Body of pancreas (tissue), 4 donors: ENCODE measurements around the gene PGAP1. TPM values are rescaled to one million over a fixed set of nuclear protein-coding genes. Genes with fewer than 3 reads are reported as not detected.

Experiments
- ATAC-seq: fragments of 150-250 bp; one replicate; pipeline ENCODE4 v1.9.1; 2016
- DNase-seq, 4 donors: peaks; one replicate each; pipeline ENCODE4 v3.0.0-alpha.2; 2019
- H3K27ac ChIP-seq, 4 donors: fragments of 200-600 bp; sonication (generic); 1 replicate in 3 of 4; 2 replicates in 1 of 4; pipeline versions ENCODE4 v1.5.1 to v1.6.1; 2016 to 2019; ENCODE audit warnings: mild to moderate bottlenecking in 1 of 4, mixed read lengths in 1 of 4, moderate library complexity in 1 of 4
- H3K27me3 ChIP-seq, 2 donors: fragments of 200-600 bp; sonication (generic); one replicate each; pipeline ENCODE4 v1.6.0; 2016; ENCODE audit warnings: mild to moderate bottlenecking in 1 of 2
- H3K36me3 ChIP-seq, 2 donors: fragments of 200-600 bp; sonication (generic); replicated peaks in 1 of 2; 2 replicates each; pipeline ENCODE4 v1.5.1; 2016; ENCODE audit warnings: low read depth in 2 of 2; ENCODE audit not compliant: insufficient read depth in 1 of 2
- H3K4me1 ChIP-seq: fragments of 200-600 bp; sonication (generic); one replicate; pipeline ENCODE4 v1.6.0; 2016
- H3K4me3 ChIP-seq, 2 donors: fragments of 200-600 bp; sonication (generic); 1 replicate in 1 of 2; 2 replicates in 1 of 2; pipeline ENCODE4 v1.5.1; 2016 to 2019
- H3K9me3 ChIP-seq, 3 donors: fragments of 200-600 bp; sonication (generic); 1 replicate in 2 of 3; 2 replicates in 1 of 3; pipeline ENCODE4 v1.5.1; 2016
- POLR2A ChIP-seq, 3 donors: fragments of 450-650 bp; IDR thresholded peaks; one replicate each; pipeline ENCODE4 v1.6.1; 2016; ENCODE audit warnings: antibody characterized with exemption in 3 of 3, mild to moderate bottlenecking in 2 of 3
- WGBS, 2 donors: methylation state at CpG; one replicate each; pipeline ENCODE4 v1.1.5; 2017; 5-methylcytosine and 5-hydroxymethylcytosine counted together
- intact Hi-C: fragments of 100-400 bp; cut with DNase I; formaldehyde crosslinking; loops from one replicate; pipeline ENCODE4 v1.15.1; 2023
- total RNA-seq, 2 donors: library from RNA; depleted of rRNA; stranded (reverse); fragments of >200 nt; gene quantifications; one replicate each; pipeline ENCODE4 v1.1.0, GENCODE V29; 2016
- TF ChIP-seq, protein P1 (sequence below), 7 experiments: fragments of 450-650 bp in 4 of 7; fragments of 200-600 bp in 3 of 7; sonication (generic) in 3 of 7; IDR thresholded peaks; one replicate each; pipeline ENCODE4 v1.5.1; 2016 to 2019; ENCODE audit warnings: antibody characterized with exemption in 7 of 7

Gene PGAP1
- total RNA-seq, 2 donors from 2014 or later = 15.2 to 24.9 TPM

GRCh38 chr2:196902828-196903227 lies 23.7 kb downstream of the PGAP1 start:
- H3K4me3 ChIP-seq = no peak overlapping the region
- no peak overlapping the region for H3K27ac ChIP-seq
- H3K4me1 ChIP-seq = no peaks in the 10 kb centered on the region
- H3K36me3 ChIP-seq = no peaks in the 10 kb centered on the region
- intact Hi-C loops = no loop called here
- H3K27me3 ChIP-seq = no peaks in the 10 kb centered on the region
- no peak for DNase-seq
- 91 to 97% methylated on average over 3 of the region's 3 CpGs for WGBS, 2 donors
- ATAC-seq = no peak
- TF ChIP-seq, protein P1, sequence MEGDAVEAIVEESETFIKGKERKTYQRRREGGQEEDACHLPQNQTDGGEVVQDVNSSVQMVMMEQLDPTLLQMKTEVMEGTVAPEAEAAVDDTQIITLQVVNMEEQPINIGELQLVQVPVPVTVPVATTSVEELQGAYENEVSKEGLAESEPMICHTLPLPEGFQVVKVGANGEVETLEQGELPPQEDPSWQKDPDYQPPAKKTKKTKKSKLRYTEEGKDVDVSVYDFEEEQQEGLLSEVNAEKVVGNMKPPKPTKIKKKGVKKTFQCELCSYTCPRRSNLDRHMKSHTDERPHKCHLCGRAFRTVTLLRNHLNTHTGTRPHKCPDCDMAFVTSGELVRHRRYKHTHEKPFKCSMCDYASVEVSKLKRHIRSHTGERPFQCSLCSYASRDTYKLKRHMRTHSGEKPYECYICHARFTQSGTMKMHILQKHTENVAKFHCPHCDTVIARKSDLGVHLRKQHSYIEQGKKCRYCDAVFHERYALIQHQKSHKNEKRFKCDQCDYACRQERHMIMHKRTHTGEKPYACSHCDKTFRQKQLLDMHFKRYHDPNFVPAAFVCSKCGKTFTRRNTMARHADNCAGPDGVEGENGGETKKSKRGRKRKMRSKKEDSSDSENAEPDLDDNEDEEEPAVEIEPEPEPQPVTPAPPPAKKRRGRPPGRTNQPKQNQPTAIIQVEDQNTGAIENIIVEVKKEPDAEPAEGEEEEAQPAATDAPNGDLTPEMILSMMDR (IDR thresholded peaks at IDR 0.05) = no peak
- no peak for TF ChIP-seq POLR2A (IDR thresholded peaks at IDR 0.05)
- no peaks in the 10 kb centered on the region for H3K9me3 ChIP-seq

DNA sequence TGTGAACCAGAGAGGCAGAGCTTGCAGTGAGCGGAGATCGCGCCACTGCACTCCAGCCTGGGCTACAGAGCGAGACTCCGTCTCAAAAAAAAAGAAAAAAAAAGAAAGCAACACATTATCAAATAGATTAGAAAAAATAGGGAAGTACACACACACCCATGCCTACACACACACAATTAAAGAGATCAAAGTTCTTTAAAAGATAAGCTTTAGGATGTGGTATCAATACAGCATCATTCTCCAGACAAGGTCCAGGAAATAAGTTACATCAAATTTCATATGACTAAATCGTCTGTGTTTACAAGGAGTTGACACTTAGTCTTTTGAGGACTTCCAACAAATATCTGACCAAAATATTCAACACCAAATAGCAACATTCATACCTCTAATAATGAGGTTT lies 25.7 kb downstream of the PGAP1 start:
- H3K9me3 ChIP-seq = no peaks in the 10 kb centered on the region
- intact Hi-C loops = no loop called here
- H3K4me1 ChIP-seq = no peaks in the 10 kb centered on the region
- 83 to 95% methylated on average over 6 of the region's 6 CpGs for WGBS, 2 donors
- TF ChIP-seq, protein P1 (IDR thresholded peaks at IDR 0.05) = no peak
- no peak for TF ChIP-seq POLR2A (IDR thresholded peaks at IDR 0.05)
- no peak overlapping the region for H3K4me3 ChIP-seq
- no peaks in the 10 kb centered on the region for H3K27me3 ChIP-seq
- no peak overlapping the region for H3K27ac ChIP-seq
- ATAC-seq (no peak), DNase-seq (no peak)
- H3K36me3 ChIP-seq = no peaks in the 10 kb centered on the region

DNA sequence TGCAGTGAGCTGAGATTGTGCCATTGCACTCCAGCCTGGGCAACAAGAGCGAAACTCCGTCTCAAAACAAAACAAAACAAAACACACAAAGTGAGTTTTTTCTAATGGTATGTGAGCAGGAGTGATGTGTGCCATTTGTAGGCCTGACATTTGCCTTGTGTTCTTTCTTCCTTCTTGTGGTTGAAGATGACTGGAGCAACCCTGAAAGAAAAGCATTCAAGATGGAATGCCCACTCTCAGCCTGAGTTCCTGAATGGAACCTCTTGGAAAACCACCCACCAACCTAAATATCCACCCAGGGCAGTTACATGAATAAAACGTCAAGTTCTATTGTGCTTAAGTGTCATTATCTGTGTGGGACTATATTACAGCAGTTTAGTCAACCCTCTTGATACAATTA lies 26.5 kb downstream of the PGAP1 start:
- intact Hi-C loops = no loop called here
- Histone ChIP-seq H3K27me3 (no peaks in the 10 kb centered on the region), H3K36me3 (no peaks in the 10 kb centered on the region), H3K4me1 (no peaks in the 10 kb centered on the region), H3K27ac (no peak overlapping the region), H3K9me3 (no peaks in the 10 kb centered on the region), H3K4me3 (no peak overlapping the region)
- no peak for TF ChIP-seq POLR2A (IDR thresholded peaks at IDR 0.05)
- TF ChIP-seq, protein P1 (IDR thresholded peaks at IDR 0.05) = no peak
- ATAC-seq (no peak), DNase-seq (no peak)
- WGBS, 2 donors = 91 to 93% methylated on average over 3 of the region's 3 CpGs

DNA sequence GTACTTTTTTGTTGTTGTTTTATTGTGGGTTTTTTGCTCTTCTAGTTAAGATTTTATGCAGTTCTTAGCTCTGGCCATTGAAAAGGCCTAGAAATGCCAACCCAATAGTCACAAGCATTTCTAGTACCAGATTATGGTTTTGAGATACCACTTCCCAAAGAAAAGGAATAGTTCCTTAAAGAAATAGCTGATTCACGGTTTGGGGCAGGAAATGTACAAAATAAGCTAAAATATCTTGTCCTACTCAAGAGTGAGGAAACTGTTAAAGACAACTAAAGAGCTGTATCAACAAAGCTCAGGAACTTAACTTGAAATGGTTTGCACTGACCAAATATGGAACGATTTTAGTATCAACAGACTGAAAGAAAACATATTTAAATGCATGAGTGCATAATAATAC lies 35.4 kb downstream of the PGAP1 start:
- Histone ChIP-seq H3K36me3 (no peaks in the 10 kb centered on the region), H3K4me1 (no peaks in the 10 kb centered on the region), H3K4me3 (no peak overlapping the region), H3K9me3 (no peaks in the 10 kb centered on the region), H3K27me3 (no peaks in the 10 kb centered on the region), H3K27ac (no peak overlapping the region)
- 66 to 69% methylated on average over 2 of the region's 2 CpGs for WGBS, 2 donors
- TF ChIP-seq, protein P1 (IDR thresholded peaks at IDR 0.05) = no peak
- TF ChIP-seq POLR2A (IDR thresholded peaks at IDR 0.05) = no peak
- no peak for DNase-seq
- no peak for ATAC-seq
- intact Hi-C loops = no loop called here

DNA sequence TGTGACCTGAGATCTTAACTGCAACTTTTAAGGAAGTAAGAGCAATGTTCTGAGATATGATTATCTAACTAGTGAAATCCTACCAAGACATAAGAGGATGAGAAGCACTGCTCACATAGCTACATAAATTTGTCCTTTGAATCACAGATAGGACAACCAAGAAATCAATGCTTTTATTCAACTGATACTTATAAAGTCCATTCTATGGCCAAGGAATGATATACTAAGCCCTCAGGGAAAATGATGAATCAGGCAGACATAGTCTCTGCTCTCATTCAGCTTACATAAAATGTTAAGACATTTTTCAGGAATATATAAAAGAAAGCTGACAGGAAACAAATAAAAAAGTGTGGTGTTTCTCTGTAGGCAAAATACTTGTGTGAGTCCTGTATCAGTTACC lies 39.1 kb downstream of the PGAP1 start:
- Histone ChIP-seq H3K27ac (no peak overlapping the region), H3K36me3 (peaks cover 0 to 2% of the 10 kb centered on the region in 2 donors), H3K9me3 (no peaks in the 10 kb centered on the region), H3K4me3 (no peak overlapping the region), H3K4me1 (no peaks in the 10 kb centered on the region), H3K27me3 (no peaks in the 10 kb centered on the region)
- no peak for TF ChIP-seq POLR2A (IDR thresholded peaks at IDR 0.05)
- TF ChIP-seq, protein P1 (IDR thresholded peaks at IDR 0.05) = no peak
- ATAC-seq (no peak), DNase-seq (no peak)
- intact Hi-C loops = no loop called here
